Keratinocyte (primary cell): ENCODE data around the gene FBXL22. TPM values are rescaled to one million over a fixed set of nuclear protein-coding genes. Genes with fewer than 3 reads are reported as not detected.

Experiments used
- DNase-seq: peaks from one replicate; pipeline ENCODE4 v3.0.0-alpha.2; 2011; ENCODE audit warnings: low read depth, missing footprints, low spot score
- FAIRE-seq: peaks from 2 replicates; lab custom pipeline; 2011; peaks lifted over from hg19 to GRCh38; lab: Jason Lieb, UNC
- H2AFZ ChIP-seq: 2 replicates; pipeline ENCODE4 v1.6.0; 2012; ENCODE audit warnings: low read length, control low read depth, inconsistent platforms; ENCODE audit not compliant: control insufficient read depth
- H3K27ac ChIP-seq: 2 replicates; pipeline ENCODE4 v1.5.1; 2011; ENCODE audit warnings: low read length; ENCODE audit not compliant: control insufficient read depth, insufficient read depth
- H3K27me3 ChIP-seq: 3 replicates; pipeline ENCODE4 v1.6.0; 2011; ENCODE audit warnings: low read length; ENCODE audit not compliant: control insufficient read depth, insufficient read depth; ENCODE audit errors: extremely low read depth
- H3K36me3 ChIP-seq, 2 experiments: 2 replicates in 1 of 2; 3 replicates in 1 of 2; pipeline ENCODE4 v1.5.1; 2011; ENCODE audit warnings: low read length in 2 of 2, mild to moderate bottlenecking in 1 of 2; ENCODE audit not compliant: control insufficient read depth in 2 of 2, insufficient read depth in 2 of 2; ENCODE audit errors: extremely low read depth in 1 of 2
- H3K4me1 ChIP-seq: 3 replicates; pipeline ENCODE4 v1.5.1; 2011; ENCODE audit warnings: low read length; ENCODE audit not compliant: control insufficient read depth, insufficient read depth; ENCODE audit errors: extremely low read depth
- H3K4me2 ChIP-seq: 3 replicates; pipeline ENCODE4 v1.6.0; 2011; ENCODE audit warnings: low read depth, low read length; ENCODE audit not compliant: control insufficient read depth, insufficient read depth; ENCODE audit errors: extremely low read depth
- H3K4me3 ChIP-seq, 3 experiments: fragments of 200-600 bp in 1 of 3; sonication (generic) in 1 of 3; 2 replicates in 2 of 3; 3 replicates in 1 of 3; pipeline ENCODE4 v1.5.1; 2011 to 2016; ENCODE audit warnings: low read length in 3 of 3, mild to moderate bottlenecking in 3 of 3, control low read depth in 2 of 3, inconsistent platforms in 1 of 3, low read depth in 1 of 3, mixed read lengths in 1 of 3, mixed run types in 1 of 3, moderate library complexity in 1 of 3; ENCODE audit not compliant: control insufficient read depth in 2 of 3, insufficient read depth in 2 of 3; ENCODE audit errors: extremely low read depth in 1 of 3
- H3K79me2 ChIP-seq: 2 replicates; pipeline ENCODE4 v1.6.0; 2012; ENCODE audit warnings: low read length; ENCODE audit not compliant: control insufficient read depth, insufficient read depth
- H3K9ac ChIP-seq: 3 replicates; pipeline ENCODE4 v1.6.0; 2011; ENCODE audit warnings: low read length; ENCODE audit not compliant: control insufficient read depth, insufficient read depth; ENCODE audit errors: extremely low read depth
- H3K9me1 ChIP-seq: 3 replicates; pipeline ENCODE4 v1.6.0; 2011; ENCODE audit warnings: low read length; ENCODE audit not compliant: control insufficient read depth, insufficient read depth; ENCODE audit errors: extremely low read depth
- H3K9me3 ChIP-seq: 2 replicates; pipeline ENCODE4 v1.5.1; 2012; ENCODE audit warnings: low read depth, low read length; ENCODE audit not compliant: control insufficient read depth
- H4K20me1 ChIP-seq: 3 replicates; pipeline ENCODE4 v1.6.0; 2011; ENCODE audit warnings: low read length; ENCODE audit not compliant: control insufficient read depth, insufficient read depth; ENCODE audit errors: extremely low read depth
- CTCF ChIP-seq, 3 experiments: IDR thresholded peaks in 1 of 3; conservative IDR thresholded peaks in 1 of 3; optimal IDR thresholded peaks in 1 of 3; 2 replicates in 2 of 3; 3 replicates in 1 of 3; pipeline versions ENCODE3 to v1.5.1; 2011; ENCODE audit warnings: low read length in 3 of 3, mild to moderate bottlenecking in 3 of 3, moderate library complexity in 2 of 3, control low read depth in 1 of 3, inconsistent platforms in 1 of 3; ENCODE audit not compliant: insufficient read depth in 2 of 3; ENCODE audit errors: extremely low read depth in 1 of 3
- EZH2 ChIP-seq: IDR thresholded peaks from one replicate; pipeline ENCODE4 v1.6.1; 2012; ENCODE audit warnings: inconsistent platforms, mild to moderate bottlenecking, low read length, moderate library complexity
- dilution Hi-C: fragments of 300-500 bp; cut with MboI; formaldehyde crosslinking; loops from one replicate; pipeline ENCODE4 v1.7.0; 2020; ENCODE audit warnings: low sequenced_read_pairs; ENCODE audit not compliant: extremely low pct_ligation_motif_present
- polyA plus RNA-seq, 5 experiments: library from polyadenylated mRNA; depleted of rRNA in 3 of 5; stranded (reverse) in 3 of 5; stranded (forward) in 1 of 5; unstranded in 1 of 5; fragments of >200 nt; gene quantifications; 1 replicate in 1 of 5; 2 replicates in 3 of 5; 3 replicates in 1 of 5; pipeline versions ENCODE4 v1.2.1 to v1.2.3, GENCODE V29; 2011 to 2012; ENCODE audit warnings: missing spikeins in 2 of 5, low read depth in 1 of 5, low replicate concordance in 1 of 5

The FBXL22 gene
- polyA plus RNA-seq, 1 donor (not counting 4 experiments of a cell fraction or from before 2014, with no cell fraction given) = 0.04 TPM

DNA sequence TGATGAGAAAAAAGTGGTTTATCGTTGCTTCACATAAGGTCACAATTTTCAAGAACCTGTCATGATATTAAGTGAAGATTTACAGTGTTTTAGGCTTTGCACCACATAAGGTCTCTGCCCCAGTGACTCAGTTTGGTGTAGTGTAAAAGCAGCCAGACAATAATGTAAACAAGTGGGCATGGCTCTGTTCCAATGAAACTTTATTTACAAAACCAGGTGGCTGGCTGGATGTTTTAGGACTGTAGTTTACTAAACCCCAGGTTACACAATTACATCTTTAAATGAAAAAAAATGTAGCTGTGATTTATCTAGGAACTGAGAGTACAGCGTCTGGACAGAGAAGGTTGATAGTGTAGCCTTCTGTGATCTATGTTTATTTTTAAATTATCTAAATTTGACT lies 9.7 kb upstream of the FBXL22 start:
- H3K9me1 ChIP-seq = no peaks in the 10 kb centered on the region
- no peaks in the 10 kb centered on the region for H3K9me3 ChIP-seq
- no peak for FAIRE-seq
- no peaks in the 10 kb centered on the region for H3K4me1 ChIP-seq
- no peaks in the 10 kb centered on the region for H3K79me2 ChIP-seq
- dilution Hi-C loops = no loop called here
- H3K27ac ChIP-seq = no peak overlapping the region
- no peak overlapping the region for H3K4me2 ChIP-seq
- no peak for DNase-seq
- no peak overlapping the region for H2AFZ ChIP-seq
- peaks cover 11 to 12% of the 10 kb centered on the region in 2 experiments for H3K36me3 ChIP-seq
- no peak overlapping the region for H3K9ac ChIP-seq
- no peak overlapping the region for H3K4me3 ChIP-seq
- no peaks in the 10 kb centered on the region for H4K20me1 ChIP-seq
- H3K27me3 ChIP-seq = no peaks in the 10 kb centered on the region
- TF ChIP-seq CTCF (optimal IDR thresholded peaks at IDR 0.05 in 1 of 3, IDR thresholded peaks at IDR 0.05 in 1 of 3, conservative IDR thresholded peaks at IDR 0.05 in 1 of 3; ENCODE audit: extremely low read depth in 1 of 3, insufficient read depth in 2 of 3, low read length in 3 of 3) = no peak
- no peak for TF ChIP-seq EZH2

DNA sequence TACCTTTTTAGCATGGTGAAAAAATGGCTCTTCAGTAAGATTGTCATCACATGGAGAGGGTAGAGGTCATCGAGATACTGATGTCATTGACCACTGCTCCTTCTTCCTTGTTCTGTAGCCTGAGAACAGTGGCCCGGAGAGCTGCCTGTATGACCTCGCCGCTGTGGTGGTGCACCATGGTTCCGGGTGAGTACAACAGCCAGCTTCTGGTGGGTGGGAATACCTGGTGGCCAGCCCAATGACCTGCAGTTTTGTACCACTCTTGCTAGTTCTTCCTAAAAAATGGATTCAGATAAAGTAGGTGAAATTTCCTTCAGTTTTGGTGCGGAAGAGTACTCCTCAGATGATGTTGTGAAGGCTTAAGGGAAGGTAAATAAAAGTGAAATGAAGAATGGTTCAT lies 8.4 kb upstream of the FBXL22 start:
- H3K4me2 ChIP-seq = no peak overlapping the region
- dilution Hi-C loops = no loop called here
- H3K4me3 ChIP-seq = no peak overlapping the region
- no peak overlapping the region for H3K9ac ChIP-seq
- TF ChIP-seq CTCF (optimal IDR thresholded peaks at IDR 0.05 in 1 of 3, IDR thresholded peaks at IDR 0.05 in 1 of 3, conservative IDR thresholded peaks at IDR 0.05 in 1 of 3; ENCODE audit: extremely low read depth in 1 of 3, insufficient read depth in 2 of 3, low read length in 3 of 3) = no peak
- no peak for TF ChIP-seq EZH2
- no peaks in the 10 kb centered on the region for H3K4me1 ChIP-seq
- no peaks in the 10 kb centered on the region for H4K20me1 ChIP-seq
- H3K9me1 ChIP-seq = no peaks in the 10 kb centered on the region
- H3K79me2 ChIP-seq = no peaks in the 10 kb centered on the region
- H3K27me3 ChIP-seq = no peaks in the 10 kb centered on the region
- H3K9me3 ChIP-seq = no peaks in the 10 kb centered on the region
- no peak overlapping the region for H3K27ac ChIP-seq
- peaks cover 12 to 13% of the 10 kb centered on the region in 2 experiments for H3K36me3 ChIP-seq
- FAIRE-seq = no peak
- no peak for DNase-seq
- H2AFZ ChIP-seq = no peak overlapping the region
